Colonic mucosa (tissue), 4 donors: ENCODE data around the gene FKBP8. TPM values are rescaled to one million over a fixed set of nuclear protein-coding genes. Genes with fewer than 3 reads are reported as not detected.

Experiments used
- DNase-seq: peaks from one replicate; pipeline ENCODE4 v3.0.0-alpha.2; 2020
- H3K27ac ChIP-seq: fragments of 200-600 bp; one replicate; pipeline ENCODE4 v1.8.0; 2021
- H3K27me3 ChIP-seq: fragments of 200-600 bp; one replicate; pipeline ENCODE4 v1.8.0; 2021
- H3K36me3 ChIP-seq: fragments of 200-600 bp; one replicate; pipeline ENCODE4 v1.8.0; 2021
- H3K4me1 ChIP-seq: fragments of 200-600 bp; one replicate; pipeline ENCODE4 v1.8.0; 2021; ENCODE audit warnings: mild to moderate bottlenecking
- H3K4me3 ChIP-seq: fragments of 200-600 bp; one replicate; pipeline ENCODE4 v1.8.0; 2021
- H3K9ac ChIP-seq, 2 donors: one replicate each; pipeline ENCODE4 v1.7.0; 2013; ENCODE audit warnings: control low read depth in 2 of 2, low read depth in 2 of 2, low read length in 2 of 2
- H3K9me3 ChIP-seq: fragments of 200-600 bp; one replicate; pipeline ENCODE4 v1.8.0; 2021
- intact Hi-C: fragments of 100-400 bp; cut with DNase I; formaldehyde crosslinking; loops from one replicate; pipeline ENCODE4 v1.14.1; 2022
- total RNA-seq, 2 donors: library from RNA; stranded (reverse); fragmentation: NEBNext Ultra II Directional in 1 of 2; extraction: Animal tissue kit (Norgen Biotek cat#: 25700) in 1 of 2; gene quantifications; one replicate each; pipeline ENCODE4 v1.2.1, GENCODE V29; 2021
- TF ChIP-seq, protein P1 (sequence below): fragments of 200-600 bp; IDR thresholded peaks from one replicate; pipeline ENCODE4 v1.8.0; 2022; ENCODE audit warnings: antibody characterized with exemption, mild to moderate bottlenecking
- donor health status: healthy.
- donor health status: DM: no; HTN: no; CAD: no.
- donor health status: DM: no; HTN: no; CAD: no.

The FKBP8 gene
- total RNA-seq, 2 donors from 2014 or later = 190 to 200 TPM

DNA sequence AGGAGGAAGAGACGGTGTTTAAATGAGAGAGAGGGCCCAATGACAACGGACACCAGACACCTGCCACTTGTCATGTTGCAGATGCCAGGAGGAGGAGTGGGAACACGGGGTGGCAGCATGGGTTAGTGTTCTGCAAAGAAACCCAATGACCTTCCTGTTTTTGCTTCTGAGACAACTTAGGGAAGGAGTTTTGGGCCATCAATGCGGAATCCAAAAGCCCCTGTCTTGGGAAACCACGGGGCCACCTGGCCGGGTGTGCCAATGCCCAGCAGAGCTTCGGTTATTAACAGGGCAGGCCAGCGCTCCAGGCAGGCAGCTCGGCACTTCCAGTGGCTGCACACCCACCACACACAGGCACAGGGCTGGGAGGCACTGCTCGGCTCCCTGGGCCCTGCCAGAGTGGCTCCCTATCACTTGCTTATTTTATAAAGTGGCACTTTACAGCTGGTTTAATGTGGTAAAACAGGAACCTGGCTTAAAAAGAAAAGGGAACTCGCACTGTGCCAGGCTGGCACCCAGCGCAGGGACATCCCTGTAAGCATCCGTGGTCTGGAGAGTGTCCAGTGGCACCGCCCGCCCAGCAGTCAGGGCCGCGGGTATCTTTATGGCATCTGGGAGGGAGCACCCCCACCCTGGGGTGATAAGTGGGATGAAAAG, 40.6 kb downstream of the FKBP8 start:
- Histone ChIP-seq H3K9me3 (no peaks in the 10 kb centered on the region), H3K27ac (peak overlapping the region; percentile 77), H3K36me3 (no peaks in the 10 kb centered on the region), H3K4me1 (peaks cover 48% of the 10 kb centered on the region), H3K27me3 (no peaks in the 10 kb centered on the region), H3K4me3 (no peak overlapping the region), H3K9ac (peak overlapping the region in 1 of 2 donors; percentile 4)
- TF ChIP-seq, protein P1, sequence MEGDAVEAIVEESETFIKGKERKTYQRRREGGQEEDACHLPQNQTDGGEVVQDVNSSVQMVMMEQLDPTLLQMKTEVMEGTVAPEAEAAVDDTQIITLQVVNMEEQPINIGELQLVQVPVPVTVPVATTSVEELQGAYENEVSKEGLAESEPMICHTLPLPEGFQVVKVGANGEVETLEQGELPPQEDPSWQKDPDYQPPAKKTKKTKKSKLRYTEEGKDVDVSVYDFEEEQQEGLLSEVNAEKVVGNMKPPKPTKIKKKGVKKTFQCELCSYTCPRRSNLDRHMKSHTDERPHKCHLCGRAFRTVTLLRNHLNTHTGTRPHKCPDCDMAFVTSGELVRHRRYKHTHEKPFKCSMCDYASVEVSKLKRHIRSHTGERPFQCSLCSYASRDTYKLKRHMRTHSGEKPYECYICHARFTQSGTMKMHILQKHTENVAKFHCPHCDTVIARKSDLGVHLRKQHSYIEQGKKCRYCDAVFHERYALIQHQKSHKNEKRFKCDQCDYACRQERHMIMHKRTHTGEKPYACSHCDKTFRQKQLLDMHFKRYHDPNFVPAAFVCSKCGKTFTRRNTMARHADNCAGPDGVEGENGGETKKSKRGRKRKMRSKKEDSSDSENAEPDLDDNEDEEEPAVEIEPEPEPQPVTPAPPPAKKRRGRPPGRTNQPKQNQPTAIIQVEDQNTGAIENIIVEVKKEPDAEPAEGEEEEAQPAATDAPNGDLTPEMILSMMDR = no peak
- DNase-seq = peak; percentile 52
- intact Hi-C loops = no loop called here

DNA sequence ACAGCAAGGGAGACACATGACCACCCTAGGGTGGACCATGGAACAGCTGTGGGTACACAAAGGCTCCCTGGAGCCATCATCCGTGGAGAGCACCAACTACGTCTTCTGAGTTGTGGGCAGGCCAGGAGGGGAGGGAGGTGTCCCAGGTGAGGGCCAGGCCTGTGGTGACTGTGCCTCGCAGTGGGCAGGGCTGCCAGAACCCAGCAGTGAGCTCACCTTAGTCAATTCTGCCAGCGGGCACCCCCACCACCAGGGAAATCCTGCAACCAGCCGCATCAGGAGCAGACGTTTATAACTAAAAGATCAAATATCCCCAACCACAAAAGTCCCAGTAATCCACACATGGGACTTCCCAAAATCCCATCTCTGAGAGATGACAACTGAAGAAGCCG, 41.1 kb downstream of the FKBP8 start:
- no peaks in the 10 kb centered on the region for H3K27me3 ChIP-seq
- H3K9ac ChIP-seq = peak overlapping the region in 1 of 2 donors; percentile 4
- H3K4me3 ChIP-seq = no peak overlapping the region
- intact Hi-C loops = no loop called here
- TF ChIP-seq, protein P1 = no peak
- H3K9me3 ChIP-seq = no peaks in the 10 kb centered on the region
- DNase-seq = no peak
- H3K4me1 ChIP-seq = peaks cover 43% of the 10 kb centered on the region
- peak overlapping the region; percentile 1 for H3K27ac ChIP-seq
- no peaks in the 10 kb centered on the region for H3K36me3 ChIP-seq

DNA sequence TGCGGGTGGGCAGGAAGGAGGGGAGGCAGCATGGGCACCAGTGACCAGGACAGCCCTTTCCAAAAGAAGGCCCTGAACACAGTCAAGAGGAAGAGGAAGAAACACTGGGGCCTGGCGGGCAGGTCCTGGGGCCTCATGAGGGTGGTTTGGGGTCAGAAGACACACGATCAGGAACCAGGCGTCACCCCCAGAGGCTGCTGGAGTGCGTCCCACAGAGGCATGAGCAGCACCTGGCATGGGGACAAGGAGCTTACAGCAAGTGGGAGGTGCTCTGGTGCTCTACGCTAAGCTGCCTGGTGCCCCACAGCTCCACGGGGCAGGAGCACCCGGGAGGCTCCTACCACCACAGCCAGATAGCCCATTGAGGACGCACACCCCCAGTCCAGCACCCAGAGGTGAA, 41.5 kb downstream of the FKBP8 start:
- H3K9ac ChIP-seq = peak overlapping the region in 1 of 2 donors; percentile 4
- no peaks in the 10 kb centered on the region for H3K27me3 ChIP-seq
- intact Hi-C loops = no loop called here
- H3K4me1 ChIP-seq = peaks cover 40% of the 10 kb centered on the region
- H3K4me3 ChIP-seq = no peak overlapping the region
- TF ChIP-seq, protein P1 = no peak
- H3K36me3 ChIP-seq = no peaks in the 10 kb centered on the region
- peak overlapping the region; percentile 1 for H3K27ac ChIP-seq
- no peaks in the 10 kb centered on the region for H3K9me3 ChIP-seq
- DNase-seq = no peak

DNA sequence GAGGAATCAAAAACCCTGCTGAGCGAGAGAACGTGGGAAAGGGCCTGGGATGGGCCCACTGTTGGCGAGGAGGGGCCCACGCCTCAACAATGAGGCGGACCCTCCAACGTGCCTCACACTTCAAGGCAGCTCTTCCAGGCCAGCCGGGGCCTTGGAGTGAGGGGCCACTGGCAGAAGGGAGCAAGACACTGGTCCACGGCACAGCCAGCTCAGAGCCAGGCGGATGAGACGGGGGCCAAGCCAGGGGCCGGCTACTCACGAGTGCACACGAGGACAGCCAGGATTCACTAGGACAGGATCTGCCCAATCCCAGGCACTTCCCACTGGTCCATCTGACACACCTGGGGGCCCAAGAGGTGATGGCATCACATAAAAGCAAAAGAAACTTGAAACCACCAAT, 42.0 kb downstream of the FKBP8 start:
- DNase-seq = no peak
- intact Hi-C loops = no loop called here
- no peak overlapping the region for H3K9ac ChIP-seq
- H3K27ac ChIP-seq = no peak overlapping the region
- H3K36me3 ChIP-seq = no peaks in the 10 kb centered on the region
- H3K9me3 ChIP-seq = no peaks in the 10 kb centered on the region
- H3K27me3 ChIP-seq = no peaks in the 10 kb centered on the region
- TF ChIP-seq, protein P1 = no peak
- H3K4me3 ChIP-seq = no peak overlapping the region
- H3K4me1 ChIP-seq = peaks cover 40% of the 10 kb centered on the region

DNA sequence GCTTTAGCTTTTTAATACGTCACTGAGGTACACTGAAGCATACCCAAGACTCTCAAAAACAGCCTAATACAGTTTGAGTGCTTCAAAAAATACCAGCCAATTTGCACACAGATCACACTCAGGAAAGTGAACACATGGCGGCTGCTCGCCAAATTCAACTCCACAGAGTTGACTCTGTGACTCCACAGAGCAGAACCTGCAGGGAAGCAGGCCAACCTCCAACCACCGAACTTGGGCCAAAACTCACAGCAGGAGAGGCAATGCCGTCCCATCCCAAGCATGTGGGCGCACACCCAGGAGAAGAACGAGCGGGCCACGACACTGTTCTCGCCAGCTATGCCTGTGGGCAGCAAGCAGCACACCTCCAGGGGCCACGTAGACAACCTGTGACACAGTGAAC, 42.6 kb downstream of the FKBP8 start:
- Histone ChIP-seq H3K9me3 (no peaks in the 10 kb centered on the region), H3K4me3 (no peak overlapping the region), H3K36me3 (no peaks in the 10 kb centered on the region), H3K27ac (no peak overlapping the region), H3K4me1 (peaks cover 40% of the 10 kb centered on the region), H3K9ac (no peak overlapping the region), H3K27me3 (no peaks in the 10 kb centered on the region)
- intact Hi-C loops = no loop called here
- TF ChIP-seq, protein P1 = no peak
- no peak for DNase-seq
